Endodermal cell (in vitro differentiated cells): Measurements from ENCODE around the gene ITPKA. TPM values are rescaled to one million over a fixed set of nuclear protein-coding genes. Genes with fewer than 3 reads are reported as not detected.

ENCODE experiments used
- DNase-seq: peaks from one replicate; pipeline ENCODE4 v3.0.0-alpha.2; 2017
- H3K27ac ChIP-seq: 2 replicates; pipeline ENCODE4 v1.5.1; 2013; ENCODE audit warnings: mild to moderate bottlenecking, low read depth, low read length, moderate library complexity
- H3K27me3 ChIP-seq: 2 replicates; pipeline ENCODE4 v1.6.1; 2013; ENCODE audit warnings: mild to moderate bottlenecking, low read length, moderate library complexity; ENCODE audit not compliant: insufficient read depth, control insufficient read depth, poor library complexity, severe bottlenecking
- H3K36me3 ChIP-seq: 2 replicates; pipeline ENCODE4 v1.7.0; 2013; ENCODE audit warnings: mild to moderate bottlenecking, low read length, moderate library complexity; ENCODE audit not compliant: control insufficient read depth, insufficient read depth
- H3K4me1 ChIP-seq: one replicate; pipeline ENCODE4 v1.7.0; 2013; ENCODE audit warnings: low read length; ENCODE audit not compliant: control insufficient read depth, insufficient read depth
- H3K4me3 ChIP-seq: 2 replicates; pipeline ENCODE4 v1.5.1; 2013; ENCODE audit warnings: mild to moderate bottlenecking, low read length, moderate library complexity
- H3K9ac ChIP-seq: 2 replicates; pipeline ENCODE4 v1.6.1; 2013; ENCODE audit warnings: mild to moderate bottlenecking, low read length, moderate library complexity; ENCODE audit not compliant: poor library complexity, severe bottlenecking; ENCODE audit errors: extremely low read depth
- H3K9me3 ChIP-seq: 2 replicates; pipeline ENCODE4 v1.6.1; 2013; ENCODE audit warnings: mild to moderate bottlenecking, low read length, moderate library complexity; ENCODE audit not compliant: control insufficient read depth
- H3K27ac Mint-ChIP-seq: 2 replicates; pipeline ENCODE4 v1.8.0; 2020; ENCODE audit warnings: mixed read lengths
- H3K27me3 Mint-ChIP-seq: 2 replicates; pipeline ENCODE4 v1.8.0; 2021; ENCODE audit warnings: mild to moderate bottlenecking, mixed read lengths; ENCODE audit not compliant: insufficient read depth
- H3K36me3 Mint-ChIP-seq: 2 replicates; pipeline ENCODE4 v1.8.0; 2020; ENCODE audit warnings: low read depth, mixed read lengths
- H3K4me1 Mint-ChIP-seq: 2 replicates; pipeline ENCODE4 v1.8.0; 2020; ENCODE audit warnings: mixed read lengths
- H3K4me3 Mint-ChIP-seq: 2 replicates; pipeline ENCODE4 v1.8.0; 2020; ENCODE audit warnings: mild to moderate bottlenecking, moderate library complexity, mixed read lengths
- H3K9me3 Mint-ChIP-seq: 2 replicates; pipeline ENCODE4 v1.8.0; 2020; ENCODE audit warnings: mild to moderate bottlenecking, mixed read lengths
- WGBS, 2 experiments: methylation state at CpG; one replicate each; pipeline versions ENCODE4 v1.1.5 to v1.1.7; 2013; ENCODE audit warnings: missing lambda C conversion rate in 2 of 2, mixed read lengths in 1 of 2; ENCODE audit not compliant: insufficient coverage in 1 of 2, insufficient read length in 1 of 2; 5-methylcytosine and 5-hydroxymethylcytosine counted together
- total RNA-seq, 2 donors: library from RNA; stranded (reverse); fragmentation: NEBNext Ultra II Directional in 1 of 2; extraction: Animal tissue kit (Norgen Biotek cat#: 25700) in 1 of 2; gene quantifications; 2 replicates in 1 of 2; 3 replicates in 1 of 2; pipeline ENCODE4 v1.2.1, GENCODE V29; 2021
- TF ChIP-seq, protein P1 (sequence below): fragments of 200-600 bp; sonication (generic); conservative IDR thresholded peaks from 2 replicates; pipeline ENCODE4 v1.5.0; 2021; ENCODE audit warnings: antibody characterized with exemption, mild to moderate bottlenecking

ITPKA gene
- total RNA-seq, 2 donors from 2014 or later = 0.75 to 1.2 TPM

GRCh38 chr15:41517895-41518449 lies 24.3 kb downstream of the ITPKA start:
- no peak for DNase-seq
- peaks cover 53% of the 10 kb centered on the region for H3K36me3 Mint-ChIP-seq
- H3K27ac Mint-ChIP-seq = no peak overlapping the region
- no peaks in the 10 kb centered on the region for H3K9me3 ChIP-seq
- peaks cover 3% of the 10 kb centered on the region for H3K4me1 Mint-ChIP-seq
- 96 to 97% methylated on average over 8 of the region's 8 CpGs for WGBS, 2 experiments
- H3K4me3 ChIP-seq = no peak overlapping the region
- peaks cover 7% of the 10 kb centered on the region for H3K4me1 ChIP-seq
- H3K4me3 Mint-ChIP-seq = no peak overlapping the region
- H3K36me3 ChIP-seq = peaks cover 25% of the 10 kb centered on the region
- H3K27ac ChIP-seq = no peak overlapping the region
- TF ChIP-seq, protein P1, sequence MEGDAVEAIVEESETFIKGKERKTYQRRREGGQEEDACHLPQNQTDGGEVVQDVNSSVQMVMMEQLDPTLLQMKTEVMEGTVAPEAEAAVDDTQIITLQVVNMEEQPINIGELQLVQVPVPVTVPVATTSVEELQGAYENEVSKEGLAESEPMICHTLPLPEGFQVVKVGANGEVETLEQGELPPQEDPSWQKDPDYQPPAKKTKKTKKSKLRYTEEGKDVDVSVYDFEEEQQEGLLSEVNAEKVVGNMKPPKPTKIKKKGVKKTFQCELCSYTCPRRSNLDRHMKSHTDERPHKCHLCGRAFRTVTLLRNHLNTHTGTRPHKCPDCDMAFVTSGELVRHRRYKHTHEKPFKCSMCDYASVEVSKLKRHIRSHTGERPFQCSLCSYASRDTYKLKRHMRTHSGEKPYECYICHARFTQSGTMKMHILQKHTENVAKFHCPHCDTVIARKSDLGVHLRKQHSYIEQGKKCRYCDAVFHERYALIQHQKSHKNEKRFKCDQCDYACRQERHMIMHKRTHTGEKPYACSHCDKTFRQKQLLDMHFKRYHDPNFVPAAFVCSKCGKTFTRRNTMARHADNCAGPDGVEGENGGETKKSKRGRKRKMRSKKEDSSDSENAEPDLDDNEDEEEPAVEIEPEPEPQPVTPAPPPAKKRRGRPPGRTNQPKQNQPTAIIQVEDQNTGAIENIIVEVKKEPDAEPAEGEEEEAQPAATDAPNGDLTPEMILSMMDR = no peak
- H3K9ac ChIP-seq = no peak overlapping the region
- no peaks in the 10 kb centered on the region for H3K9me3 Mint-ChIP-seq
- H3K27me3 Mint-ChIP-seq = peaks cover 16% of the 10 kb centered on the region
- peaks cover 17% of the 10 kb centered on the region for H3K27me3 ChIP-seq

DNA sequence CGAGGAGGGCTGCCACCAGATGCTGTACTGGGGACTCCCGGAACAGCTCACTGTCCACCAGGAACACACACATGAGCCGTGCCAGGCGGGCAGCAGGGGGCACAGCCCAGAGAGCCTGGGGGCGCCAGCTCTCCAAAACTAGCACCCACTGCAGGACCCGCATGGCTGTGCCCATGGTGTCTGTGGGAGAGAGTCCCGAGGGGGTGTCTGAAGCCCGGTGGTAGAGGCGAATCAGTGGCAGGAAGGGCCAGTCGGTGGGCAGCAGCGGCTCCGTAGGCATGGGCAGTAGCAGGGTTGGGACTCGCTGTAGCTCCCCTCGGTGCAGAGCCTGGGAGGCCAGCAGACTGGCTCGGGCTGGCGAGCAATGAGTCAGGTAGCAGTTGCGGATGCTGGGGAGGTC lies 27.0 kb downstream of the ITPKA start:
- no peaks in the 10 kb centered on the region for H3K9me3 Mint-ChIP-seq
- Histone ChIP-seq H3K9ac (no peak overlapping the region), H3K4me1 (no peaks in the 10 kb centered on the region), H3K9me3 (no peaks in the 10 kb centered on the region), H3K36me3 (peaks cover 31% of the 10 kb centered on the region), H3K4me3 (no peak overlapping the region), H3K27ac (no peak overlapping the region), H3K27me3 (no peaks in the 10 kb centered on the region)
- TF ChIP-seq, protein P1 = no peak
- no peak overlapping the region for H3K27ac Mint-ChIP-seq
- 87 to 96% methylated on average over 6 to 17 of the region's 17 CpGs for WGBS, 2 experiments
- H3K4me3 Mint-ChIP-seq = no peak overlapping the region
- H3K27me3 Mint-ChIP-seq = no peaks in the 10 kb centered on the region
- peaks cover 67% of the 10 kb centered on the region for H3K36me3 Mint-ChIP-seq
- no peaks in the 10 kb centered on the region for H3K4me1 Mint-ChIP-seq
- DNase-seq = no peak

GRCh38 chr15:41521614-41522013 lies 27.9 kb downstream of the ITPKA start:
- no peaks in the 10 kb centered on the region for H3K4me1 Mint-ChIP-seq
- TF ChIP-seq, protein P1 = no peak
- H3K27ac Mint-ChIP-seq = no peak overlapping the region
- Histone ChIP-seq H3K27ac (no peak overlapping the region), H3K36me3 (peaks cover 38% of the 10 kb centered on the region), H3K9ac (no peak overlapping the region), H3K27me3 (no peaks in the 10 kb centered on the region), H3K4me3 (no peak overlapping the region), H3K9me3 (no peaks in the 10 kb centered on the region), H3K4me1 (no peaks in the 10 kb centered on the region)
- no peaks in the 10 kb centered on the region for H3K9me3 Mint-ChIP-seq
- H3K27me3 Mint-ChIP-seq = no peaks in the 10 kb centered on the region
- WGBS, 2 experiments = 92 to 95% methylated on average over 7 to 9 of the region's 9 CpGs
- peaks cover 68% of the 10 kb centered on the region for H3K36me3 Mint-ChIP-seq
- no peak overlapping the region for H3K4me3 Mint-ChIP-seq
- DNase-seq = no peak
